HG02870 (cell line): ENCODE measurements around the gene KAZALD1.
A peak's percentile ranks its signal among the peaks of the same experiment; 100 is the strongest.
"Not testable (repeated sequence)": the region's sequence is repeated elsewhere in the genome, so short reads cannot be mapped to it uniquely, and the experiment has no call there.

Experiments used
- ATAC-seq: cut with Tn5 transposase; IDR thresholded peaks from one replicate; pipeline ENCODE4 v1.9.1; 2021; ENCODE audit warnings: mild to moderate bottlenecking, moderate library complexity; ENCODE audit not compliant: unreplicated experiment

The KAZALD1 gene

GRCh38 chr10:101030496-101031127 lies 31.2 kb upstream of the KAZALD1 start:
- ATAC-seq: no peak

- ATAC-seq: peak; percentile 87
Measured at GRCh38 chr10:101031128-101031795, 30.5 kb upstream of the KAZALD1 start, which contains the start of the genes PDZD7 and SFXN3. PDZD7 (minus strand) TSS chr10:101031129; CDS start chr10:101030219, 910 bp downstream. SFXN3 (plus strand) TSS chr10:101031234; CDS start chr10:101034695, 3,461 bp downstream.

- no peak for ATAC-seq
Measured at GRCh38 chr10:101031796-101032636, 29.8 kb upstream of the KAZALD1 start.

GRCh38 chr10:101032637-101033224 lies 29.1 kb upstream of the KAZALD1 start:
- ATAC-seq: no peak

- no peak for ATAC-seq
Measured at GRCh38 chr10:101033276-101033675, 28.5 kb upstream of the KAZALD1 start.

GRCh38 chr10:101034404-101034803 lies 27.4 kb upstream of the KAZALD1 start:
- ATAC-seq: not testable (repeated sequence)

- no peak for ATAC-seq
Measured at GRCh38 chr10:101035314-101035713, 26.5 kb upstream of the KAZALD1 start.

GRCh38 chr10:101035916-101036702 lies 25.7 kb upstream of the KAZALD1 start:
- no peak for ATAC-seq

GRCh38 chr10:101036726-101037125 lies 25.1 kb upstream of the KAZALD1 start:
- ATAC-seq: no peak

- no peak for ATAC-seq
Measured at GRCh38 chr10:101038484-101038883, 23.3 kb upstream of the KAZALD1 start.

GRCh38 chr10:101040061-101040460 lies 21.7 kb upstream of the KAZALD1 start:
- no peak for ATAC-seq

- no peak for ATAC-seq
Measured at GRCh38 chr10:101040851-101041250, 20.9 kb upstream of the KAZALD1 start.

GRCh38 chr10:101041252-101041761 lies 20.5 kb upstream of the KAZALD1 start:
- peak; percentile 69 for ATAC-seq

- ATAC-seq: no peak
Measured at GRCh38 chr10:101042118-101042517, 19.7 kb upstream of the KAZALD1 start.

- peak; percentile 94 for ATAC-seq
Measured at GRCh38 chr10:101042667-101043362, 19.0 kb upstream of the KAZALD1 start.

GRCh38 chr10:101043363-101043707 lies 18.5 kb upstream of the KAZALD1 start:
- no peak for ATAC-seq

GRCh38 chr10:101044117-101044516 lies 17.7 kb upstream of the KAZALD1 start:
- ATAC-seq: no peak

- ATAC-seq: no peak
Measured at GRCh38 chr10:101046332-101047238, 15.2 kb upstream of the KAZALD1 start.

GRCh38 chr10:101047268-101047667 lies 14.5 kb upstream of the KAZALD1 start:
- no peak for ATAC-seq
